KOPT-K1 (cell line): ENCODE results near the gene ENGASE.

Experiments
- H3K27ac ChIP-seq: fragments of 200-600 bp; sonication (generic); 2 replicates; pipeline ENCODE4 v1.5.1; 2016; ENCODE audit warnings: antibody characterized with exemption, mild to moderate bottlenecking, low read depth, low read length; ENCODE audit not compliant: poor library complexity, severe bottlenecking
- H3K36me3 ChIP-seq: fragments of 200-600 bp; sonication (generic); 2 replicates; pipeline ENCODE4 v1.5.1; 2017; ENCODE audit warnings: antibody characterized with exemption, mild to moderate bottlenecking, low read length, moderate library complexity; ENCODE audit not compliant: insufficient read depth
- H3K9me3 ChIP-seq: fragments of 200-600 bp; sonication (generic); 2 replicates; pipeline ENCODE4 v1.5.1; 2017; ENCODE audit warnings: antibody characterized with exemption, low read length, mild to moderate bottlenecking; ENCODE audit not compliant: insufficient read depth, poor library complexity, severe bottlenecking

The ENGASE gene

GRCh38 chr17:79045842-79046196 lies 28.8 kb upstream of the ENGASE start:
- H3K27ac ChIP-seq: no peak overlapping the region
- no peaks in the 10 kb centered on the region for H3K36me3 ChIP-seq
- H3K9me3 ChIP-seq: no peaks in the 10 kb centered on the region

GRCh38 chr17:79046197-79046915 lies 28.3 kb upstream of the ENGASE start:
- H3K9me3 ChIP-seq: peaks cover 4% of the 10 kb centered on the region
- no peaks in the 10 kb centered on the region for H3K36me3 ChIP-seq
- no peak overlapping the region for H3K27ac ChIP-seq

DNA sequence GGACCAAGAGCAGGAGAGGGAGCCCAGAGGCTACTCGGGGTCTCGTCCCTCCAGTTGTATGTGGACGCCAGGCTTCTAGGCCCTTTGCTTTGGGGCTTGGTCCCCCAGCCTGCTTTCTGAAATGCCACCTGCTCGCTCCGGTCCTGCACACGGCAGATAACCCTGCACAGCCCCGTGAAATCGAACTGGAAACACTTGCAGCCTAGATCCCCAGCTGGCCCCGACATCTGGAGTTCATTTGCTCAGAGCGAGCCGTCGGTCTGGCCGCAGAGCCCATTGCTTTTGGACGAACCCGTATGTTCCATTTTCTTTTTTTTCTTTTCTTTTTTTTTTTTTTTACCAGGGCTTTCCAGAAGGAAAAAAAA lies 27.7 kb upstream of the ENGASE start:
- Histone ChIP-seq H3K9me3 (peaks cover 9% of the 10 kb centered on the region), H3K27ac (no peak overlapping the region), H3K36me3 (no peaks in the 10 kb centered on the region)

DNA sequence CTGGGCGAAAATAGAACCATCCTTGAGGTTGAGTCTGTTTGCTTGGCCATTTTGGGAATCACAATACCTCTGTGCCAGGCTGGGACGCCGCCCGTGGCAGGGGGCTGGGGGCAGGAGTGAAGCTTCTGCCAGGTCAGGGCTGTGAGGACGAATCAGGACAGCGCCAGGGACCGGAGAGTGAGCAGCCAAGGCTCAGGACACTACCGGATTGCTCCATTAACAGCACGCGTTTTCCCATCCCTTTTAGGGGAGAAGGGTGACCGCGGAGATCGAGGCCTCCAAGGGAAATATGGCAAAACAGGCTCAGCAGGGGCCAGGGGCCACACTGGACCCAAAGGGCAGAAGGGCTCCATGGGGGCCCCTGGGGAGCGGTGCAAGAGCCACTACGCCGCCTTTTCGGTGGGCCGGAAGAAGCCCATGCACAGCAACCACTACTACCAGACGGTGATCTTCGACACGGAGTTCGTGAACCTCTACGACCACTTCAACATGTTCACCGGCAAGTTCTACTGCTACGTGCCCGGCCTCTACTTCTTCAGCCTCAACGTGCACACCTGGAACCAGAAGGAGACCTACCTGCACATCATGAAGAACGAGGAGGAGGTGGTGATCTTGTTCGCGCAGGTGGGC lies 27.2 kb upstream of the ENGASE start:
- Histone ChIP-seq H3K9me3 (peaks cover 11% of the 10 kb centered on the region), H3K27ac (no peak overlapping the region), H3K36me3 (no peaks in the 10 kb centered on the region)

DNA sequence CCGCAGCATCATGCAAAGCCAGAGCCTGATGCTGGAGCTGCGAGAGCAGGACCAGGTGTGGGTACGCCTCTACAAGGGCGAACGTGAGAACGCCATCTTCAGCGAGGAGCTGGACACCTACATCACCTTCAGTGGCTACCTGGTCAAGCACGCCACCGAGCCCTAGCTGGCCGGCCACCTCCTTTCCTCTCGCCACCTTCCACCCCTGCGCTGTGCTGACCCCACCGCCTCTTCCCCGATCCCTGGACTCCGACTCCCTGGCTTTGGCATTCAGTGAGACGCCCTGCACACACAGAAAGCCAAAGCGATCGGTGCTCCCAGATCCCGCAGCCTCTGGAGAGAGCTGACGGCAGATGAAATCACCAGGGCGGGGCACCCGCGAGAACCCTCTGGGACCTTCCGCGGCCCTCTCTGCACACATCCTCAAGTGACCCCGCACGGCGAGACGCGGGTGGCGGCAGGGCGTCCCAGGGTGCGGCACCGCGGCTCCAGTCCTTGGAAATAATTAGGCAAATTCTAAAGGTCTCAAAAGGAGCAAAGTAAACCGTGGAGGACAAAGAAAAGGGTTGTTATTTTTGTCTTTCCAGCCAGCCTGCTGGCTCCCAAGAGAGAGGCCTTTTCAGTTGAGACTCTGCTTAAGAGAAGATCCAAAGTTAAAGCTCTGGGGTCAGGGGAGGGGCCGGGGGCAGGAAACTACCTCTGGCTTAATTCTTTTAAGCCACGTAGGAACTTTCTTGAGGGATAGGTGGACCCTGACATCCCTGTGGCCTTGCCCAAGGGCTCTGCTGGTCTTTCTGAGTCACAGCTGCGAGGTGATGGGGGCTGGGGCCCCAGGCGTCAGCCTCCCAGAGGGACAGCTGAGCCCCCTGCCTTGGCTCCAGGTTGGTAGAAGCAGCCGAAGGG lies 26.4 kb upstream of the ENGASE start:
- Histone ChIP-seq H3K27ac (no peak overlapping the region), H3K9me3 (peaks cover 14% of the 10 kb centered on the region), H3K36me3 (no peaks in the 10 kb centered on the region)

GRCh38 chr17:79048826-79049755 lies 25.5 kb upstream of the ENGASE start:
- Histone ChIP-seq H3K36me3 (no peaks in the 10 kb centered on the region), H3K9me3 (peaks cover 23% of the 10 kb centered on the region), H3K27ac (no peak overlapping the region)

DNA sequence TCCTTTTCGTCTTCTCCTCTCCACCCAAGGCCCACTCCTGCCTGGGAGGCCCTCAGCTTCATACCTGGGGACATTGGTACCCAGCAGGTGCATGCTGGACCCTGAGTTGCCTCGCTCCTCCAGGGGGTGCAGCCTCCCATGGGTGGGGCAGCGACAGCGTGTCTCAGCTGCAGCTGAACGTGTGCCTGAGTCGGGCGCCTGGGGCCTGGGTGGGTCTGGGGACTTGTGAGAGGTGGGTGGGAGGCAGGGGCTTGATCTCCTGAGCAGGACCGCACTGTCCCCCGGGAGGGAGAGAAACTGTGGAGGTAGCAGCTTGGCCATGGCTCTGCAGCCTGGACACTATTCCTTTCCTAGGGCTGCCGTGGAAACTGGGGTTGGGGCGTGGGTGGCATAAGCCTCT lies 24.8 kb upstream of the ENGASE start:
- H3K36me3 ChIP-seq: no peaks in the 10 kb centered on the region
- H3K9me3 ChIP-seq: peaks cover 29% of the 10 kb centered on the region
- no peak overlapping the region for H3K27ac ChIP-seq

- Histone ChIP-seq H3K27ac (no peak overlapping the region), H3K9me3 (peaks cover 29% of the 10 kb centered on the region), H3K36me3 (no peaks in the 10 kb centered on the region)
Measured at GRCh38 chr17:79050551-79050950, 24.1 kb upstream of the ENGASE start.

DNA sequence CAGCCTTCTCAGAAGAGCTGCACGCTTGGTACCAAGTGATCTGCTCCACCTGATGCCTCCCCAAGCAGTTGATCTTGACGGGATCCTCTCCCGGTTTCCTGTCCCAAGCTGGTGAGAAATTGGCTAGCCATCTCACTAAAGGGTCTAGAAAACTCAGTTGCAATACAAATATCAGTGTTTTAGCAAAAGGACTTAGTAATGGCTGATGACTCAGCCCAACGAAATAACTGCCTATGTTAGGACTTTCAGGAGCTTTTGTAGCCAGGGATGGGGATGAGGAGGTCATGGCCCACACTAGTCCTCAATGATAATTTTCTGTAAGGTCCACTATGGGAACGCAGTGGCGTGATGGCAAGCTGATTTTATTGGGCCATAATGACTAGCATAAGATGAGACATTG lies 23.3 kb upstream of the ENGASE start:
- Histone ChIP-seq H3K36me3 (no peaks in the 10 kb centered on the region), H3K27ac (no peak overlapping the region), H3K9me3 (peaks cover 29% of the 10 kb centered on the region)

DNA sequence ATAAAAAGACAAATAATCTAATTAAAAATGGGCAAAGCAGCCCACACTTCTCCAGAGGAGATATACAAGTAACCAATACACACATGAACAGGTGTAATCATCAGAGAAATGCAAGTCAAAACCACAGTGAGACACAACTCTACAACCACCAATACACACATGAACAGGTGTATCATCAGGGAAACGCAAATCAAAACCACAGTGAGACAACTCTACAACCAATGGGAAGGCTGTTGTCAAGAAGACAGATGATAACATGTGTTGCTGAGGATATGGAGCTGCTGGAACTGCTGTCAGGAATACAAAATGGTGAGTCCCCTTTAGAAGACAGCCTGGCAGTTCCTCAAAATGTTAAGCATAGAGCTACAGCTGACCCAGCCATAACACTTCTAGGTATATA lies 22.5 kb upstream of the ENGASE start:
- Histone ChIP-seq H3K36me3 (no peaks in the 10 kb centered on the region), H3K27ac (no peak overlapping the region)

DNA sequence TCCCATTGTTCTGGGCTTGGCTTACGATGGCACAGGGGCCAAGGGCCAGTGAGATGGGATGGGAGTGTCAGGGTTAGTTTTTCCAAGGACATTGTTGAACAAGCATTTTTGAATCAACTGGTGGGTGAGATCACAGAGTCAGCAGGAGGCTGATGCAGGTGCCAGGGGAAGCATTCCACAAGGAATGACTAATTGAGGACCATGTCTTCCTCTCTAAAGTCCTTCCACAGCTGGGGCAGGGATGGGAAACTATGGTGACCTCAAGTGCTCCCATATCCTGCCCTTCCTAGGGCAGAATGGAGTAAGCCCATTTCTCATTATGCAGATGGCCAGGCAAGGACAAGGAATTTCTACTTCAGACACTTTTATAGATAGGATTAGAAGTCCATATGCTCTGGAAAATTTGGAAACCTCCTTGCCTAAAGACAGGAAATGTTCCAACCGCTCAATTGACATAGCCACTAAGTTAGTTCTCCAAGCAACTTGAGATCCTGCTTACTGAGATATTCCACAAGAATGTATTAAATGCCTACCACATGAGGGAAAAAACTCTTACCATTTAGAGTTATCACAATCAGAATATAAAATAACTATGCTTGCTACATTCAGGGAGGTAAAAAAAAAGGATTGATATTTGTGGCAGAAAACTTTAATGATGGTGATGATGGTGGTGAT lies 21.2 kb upstream of the ENGASE start:
- H3K9me3 ChIP-seq: peaks cover 37% of the 10 kb centered on the region
- no peak overlapping the region for H3K27ac ChIP-seq
- no peaks in the 10 kb centered on the region for H3K36me3 ChIP-seq

More for the DNA sequence above, 22.5 kb upstream of the ENGASE start:
- H3K9me3 ChIP-seq: peaks cover 29% of the 10 kb centered on the region

DNA sequence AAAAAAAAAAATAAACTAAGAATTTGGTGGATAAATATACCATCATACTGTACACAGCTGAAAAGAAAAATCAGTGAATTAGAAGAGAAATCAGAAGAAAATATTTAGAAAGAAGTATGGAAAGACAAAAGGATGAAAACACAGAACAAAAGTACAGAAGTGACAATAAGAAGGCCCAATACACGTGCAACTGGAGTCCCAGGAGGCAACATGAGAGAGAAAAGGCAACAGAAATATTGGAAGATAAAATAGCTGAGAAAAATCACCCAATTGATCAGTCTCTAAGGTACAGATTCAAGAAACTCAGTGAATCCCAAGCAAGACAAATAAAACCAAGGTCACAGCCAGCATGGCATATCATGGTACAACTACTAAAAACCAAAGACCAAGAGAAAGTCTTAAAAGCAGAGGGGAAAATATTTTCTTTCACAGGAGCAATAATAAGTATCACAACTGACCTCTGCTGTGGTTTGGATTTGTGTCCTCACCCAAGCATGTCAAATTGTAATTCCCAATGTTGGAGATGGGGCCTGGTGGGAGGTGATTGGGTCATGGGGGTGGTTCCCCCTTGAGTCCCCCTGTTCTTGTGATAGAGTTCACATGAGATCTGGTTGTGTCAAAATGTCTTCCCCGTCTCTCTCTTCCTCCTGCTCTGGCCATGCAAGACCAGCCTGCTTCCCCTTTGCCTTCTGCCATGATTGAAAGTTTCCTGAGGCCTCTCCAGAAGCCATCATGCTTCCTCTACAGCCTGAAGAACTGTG lies 20.2 kb upstream of the ENGASE start:
- H3K27ac ChIP-seq: no peak overlapping the region
- no peaks in the 10 kb centered on the region for H3K36me3 ChIP-seq
- H3K9me3 ChIP-seq: peaks cover 37% of the 10 kb centered on the region

GRCh38 chr17:79055197-79055596 lies 19.4 kb upstream of the ENGASE start:
- peaks cover 37% of the 10 kb centered on the region for H3K9me3 ChIP-seq
- no peaks in the 10 kb centered on the region for H3K36me3 ChIP-seq
- H3K27ac ChIP-seq: no peak overlapping the region
